Left colon (tissue), 2 donors: ENCODE results near the gene GOLGA8K. TPM values are rescaled to one million over a fixed set of nuclear protein-coding genes. Genes with fewer than 3 reads are reported as not detected.
"Not testable (repeated sequence)": the region's sequence is repeated elsewhere in the genome, so short reads cannot be mapped to it uniquely, and the experiment has no call there.

ENCODE experiments used
- ATAC-seq: fragments of 200-7000 bp; cut with Tn5 transposase; one replicate; pipeline ENCODE4 v1.9.1; 2020; ENCODE audit warnings: mild to moderate bottlenecking, moderate library complexity
- DNase-seq, 2 donors: peaks; one replicate each; pipeline ENCODE4 v3.0.0-alpha.2; 2020
- intact Hi-C, 2 donors: fragments of 100-400 bp; cut with DNase I in 1 of 2; cut with micrococcal nuclease in 1 of 2; formaldehyde crosslinking; loops; one replicate each; pipeline versions ENCODE4 v1.11.2 to v1.14.0; 2022; cut with DNase I, micrococcal nuclease
- total RNA-seq, 2 donors: library from RNA; stranded (reverse); fragmentation: NEBNext Ultra II Directional; extraction: Animal tissue kit (Norgen Biotek cat#: 25700); gene quantifications; one replicate each; pipeline ENCODE4 v1.2.1, GENCODE V29; 2021
- donor health status: DM: no; HTN: no; CAD: no.
- donor health status: DM: yes; HTN: yes; CAD: no.

GOLGA8K gene
- total RNA-seq, 2 donors from 2014 or later: not detected

DNA sequence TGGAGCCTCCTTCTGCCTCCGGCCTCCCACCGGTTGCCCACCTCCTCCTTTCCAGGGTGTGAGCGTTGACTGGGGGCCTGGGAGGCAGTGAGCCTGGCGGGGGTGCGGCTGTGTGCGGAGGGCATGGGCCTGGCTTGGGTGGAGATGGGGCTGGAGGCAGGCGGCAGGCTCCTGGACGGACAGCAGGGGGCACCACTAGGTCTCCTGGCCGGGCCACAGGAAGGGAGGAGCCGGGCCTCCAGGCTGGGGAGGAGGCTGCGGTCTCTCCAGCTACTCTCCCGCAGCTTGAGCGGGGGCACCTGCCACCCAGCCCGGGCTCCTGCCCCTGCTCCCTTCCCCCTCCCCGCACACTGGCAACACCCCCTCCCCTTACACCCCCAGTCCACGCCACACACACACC lies 38.1 kb downstream of the GOLGA8K start:
- intact Hi-C loops: not testable (repeated sequence)
- peak in 1 of 2 donors; percentile 15 for DNase-seq
- ATAC-seq: peak; percentile 69

DNA sequence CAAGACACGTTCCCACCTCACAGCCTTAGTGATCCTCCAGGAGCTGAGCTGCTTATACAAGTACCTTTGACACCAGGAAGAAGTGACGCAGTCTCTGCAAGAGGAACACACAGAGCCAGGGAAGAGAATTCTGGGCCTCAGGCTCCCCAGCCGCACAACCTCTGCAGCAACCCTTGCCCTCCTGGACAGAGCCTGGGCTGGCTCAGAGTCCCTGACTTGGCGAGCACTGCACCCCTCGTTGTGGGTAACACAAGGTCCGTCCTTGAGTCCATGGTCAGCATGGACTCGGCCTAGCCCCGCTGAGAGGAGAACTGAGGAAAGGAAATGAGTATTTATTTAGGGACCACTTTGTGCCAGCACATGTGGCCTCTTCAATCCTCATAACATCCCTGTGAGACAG lies 39.6 kb downstream of the GOLGA8K start:
- intact Hi-C loops, DNase-seq, ATAC-seq: not testable (repeated sequence)

DNA sequence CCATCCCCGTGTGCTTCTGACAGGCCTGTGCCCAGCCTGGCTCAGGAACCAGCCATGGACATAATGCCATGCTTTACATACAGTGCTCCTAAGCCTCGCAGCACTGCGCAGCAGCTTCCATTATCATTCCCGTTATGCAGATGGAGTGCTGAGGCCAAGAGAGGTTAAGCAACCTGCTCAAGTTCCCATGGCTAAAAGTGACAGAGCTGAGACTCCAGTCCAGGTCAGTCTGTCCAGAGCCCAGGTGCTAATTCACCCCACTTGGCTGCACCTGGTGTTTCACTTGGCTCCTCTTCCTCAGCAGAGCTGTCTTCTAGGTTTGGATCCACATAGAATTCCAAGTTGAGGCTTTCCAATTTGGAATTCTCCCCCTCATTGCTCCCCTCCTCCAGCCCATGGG lies 41.4 kb downstream of the GOLGA8K start:
- intact Hi-C loops, ATAC-seq, DNase-seq: not testable (repeated sequence)

DNA sequence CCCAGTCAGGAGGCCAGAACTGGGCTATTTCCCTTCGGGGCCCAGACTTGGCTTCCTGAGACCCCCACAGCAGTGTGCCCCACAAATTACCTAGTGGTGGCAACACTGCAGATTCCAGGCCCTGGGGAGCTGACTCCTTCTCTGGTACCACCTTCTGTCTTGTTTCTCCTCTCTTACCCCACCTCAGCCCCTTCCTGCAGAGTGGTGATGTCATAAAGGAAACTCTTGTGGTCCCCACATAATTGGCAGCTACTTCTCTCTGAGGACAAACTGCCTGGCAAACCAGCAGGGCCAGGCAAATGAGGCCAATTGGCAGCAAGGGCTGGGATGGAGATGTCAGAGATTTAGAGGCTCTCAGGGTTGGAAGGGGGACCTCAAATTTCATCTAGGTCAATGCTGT lies 44.6 kb downstream of the GOLGA8K start:
- ATAC-seq, DNase-seq, intact Hi-C loops: not testable (repeated sequence)

DNA sequence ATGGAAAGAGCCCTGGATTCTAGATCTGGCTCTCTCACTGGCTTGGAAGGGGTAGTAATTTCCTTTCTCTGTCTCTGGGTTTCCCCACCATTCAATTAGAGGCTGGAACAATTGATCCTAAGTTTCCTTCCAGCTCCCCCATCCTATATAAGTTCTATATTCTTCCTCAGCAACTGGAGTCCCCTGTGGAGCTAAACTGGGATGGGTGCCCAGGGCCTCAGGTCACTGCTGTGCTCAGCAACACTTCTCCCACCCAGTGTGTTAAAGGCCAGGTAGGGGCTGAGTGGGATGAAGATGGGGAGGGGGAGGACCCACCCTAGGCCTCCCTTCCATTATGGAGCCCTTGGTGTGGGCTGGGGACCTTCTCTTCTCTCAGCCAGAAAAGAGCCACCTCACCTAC lies 46.2 kb downstream of the GOLGA8K start:
- DNase-seq, intact Hi-C loops, ATAC-seq: not testable (repeated sequence)

DNA sequence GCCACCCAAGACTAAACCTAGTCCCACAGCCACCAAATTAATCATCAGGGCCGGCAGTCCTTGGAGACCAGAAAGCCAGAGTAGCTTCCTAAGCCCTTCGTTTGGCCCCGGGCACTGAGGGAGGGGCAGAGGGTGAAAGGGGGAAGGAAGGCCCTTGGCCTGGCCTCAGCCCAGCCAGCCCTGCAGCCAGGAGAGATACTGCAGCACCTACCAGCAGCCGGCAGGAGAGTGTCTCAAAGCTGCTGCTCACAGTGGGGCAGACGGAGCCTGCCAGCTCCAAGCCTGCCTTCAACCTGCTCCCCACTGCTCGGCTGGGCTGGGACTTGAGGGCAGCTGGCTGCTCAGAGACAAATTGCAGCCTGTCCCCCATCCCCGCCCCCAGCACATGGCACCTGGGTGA lies 50.3 kb downstream of the GOLGA8K start:
- ATAC-seq, intact Hi-C loops, DNase-seq: not testable (repeated sequence)

DNA sequence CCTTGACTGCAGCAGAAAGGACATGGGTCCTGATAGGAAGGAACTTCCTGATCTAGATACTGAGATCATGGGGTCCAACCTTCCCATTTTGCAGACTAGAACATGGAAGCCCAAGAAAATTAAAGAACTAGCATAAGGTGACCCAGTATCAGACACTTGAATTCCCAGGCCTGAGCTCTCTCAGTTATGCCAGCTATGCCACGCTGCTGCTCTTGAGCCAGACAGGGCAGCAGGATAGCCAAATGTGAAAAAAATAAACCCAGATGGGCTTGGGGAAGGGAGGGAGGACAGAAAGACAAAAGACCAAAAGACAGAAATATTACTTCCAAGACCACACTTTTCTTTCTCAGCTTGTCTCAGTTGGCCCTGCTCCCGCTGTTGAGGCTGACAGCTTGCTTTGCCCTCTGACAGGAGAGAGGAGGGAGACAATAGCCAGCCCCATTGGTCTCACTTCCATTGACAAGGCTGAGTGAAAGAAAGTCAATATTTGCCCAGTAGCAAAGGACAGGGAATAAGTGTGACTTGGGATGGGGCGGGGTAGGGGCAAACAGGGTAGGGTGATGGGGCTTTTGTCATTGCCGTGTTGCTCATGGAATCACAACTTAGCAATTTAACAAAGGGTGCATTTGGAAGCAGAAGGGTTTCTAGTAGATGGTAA lies 52.4 kb downstream of the GOLGA8K start:
- ATAC-seq: peak; percentile 48
- DNase-seq, intact Hi-C loops: not testable (repeated sequence)

DNA sequence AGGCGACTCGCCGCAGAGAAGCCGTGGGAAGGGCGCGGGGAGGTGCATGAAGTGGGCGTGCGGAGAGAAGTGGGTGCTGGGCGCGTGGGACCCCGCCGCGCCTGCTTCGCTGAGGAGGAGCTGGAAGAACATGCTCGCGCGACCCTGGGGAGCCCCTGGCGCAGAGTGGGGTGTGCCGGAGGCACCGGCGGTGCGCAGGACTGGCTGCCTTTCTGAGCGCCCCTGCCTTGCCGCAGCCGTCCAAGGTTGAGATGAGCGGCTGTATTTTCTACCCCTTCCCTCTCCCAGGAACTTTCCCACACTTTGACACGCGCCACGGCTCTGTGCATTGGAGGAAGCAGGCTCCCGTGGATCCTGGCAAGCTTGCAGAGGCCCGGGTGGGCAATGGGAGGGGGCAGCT lies 56.1 kb downstream of the GOLGA8K start:
- ATAC-seq, intact Hi-C loops, DNase-seq: not testable (repeated sequence)

DNA sequence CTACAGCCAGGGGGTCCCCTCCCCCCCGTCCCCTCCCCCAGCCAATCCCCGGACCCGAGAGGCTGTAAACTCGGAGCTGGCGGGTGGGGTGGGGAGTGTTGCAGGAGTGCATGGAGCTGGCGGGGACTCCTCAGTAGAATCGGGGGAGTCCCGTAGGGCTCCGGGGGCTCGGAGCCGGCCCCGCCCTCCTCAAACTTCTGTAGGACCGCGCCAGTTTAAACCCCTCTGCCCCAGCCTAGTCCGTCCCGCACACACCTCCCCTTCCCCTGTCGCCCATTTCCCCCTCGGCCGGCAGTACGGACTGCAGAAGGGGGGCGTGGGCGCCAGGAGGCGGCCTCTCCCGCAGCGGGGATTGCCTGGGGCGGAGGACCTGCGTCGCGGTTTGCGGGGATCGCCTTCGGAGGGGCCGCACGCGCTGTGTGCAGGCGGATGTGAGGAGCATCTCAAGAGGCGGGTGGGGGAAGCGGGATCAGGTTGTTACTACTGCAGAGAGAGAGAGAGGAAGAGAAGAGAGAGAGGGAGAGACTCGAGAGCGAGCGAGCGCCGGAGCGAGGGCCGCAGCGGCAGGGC lies 57.0 kb downstream of the GOLGA8K start:
- DNase-seq, ATAC-seq, intact Hi-C loops: not testable (repeated sequence)

DNA sequence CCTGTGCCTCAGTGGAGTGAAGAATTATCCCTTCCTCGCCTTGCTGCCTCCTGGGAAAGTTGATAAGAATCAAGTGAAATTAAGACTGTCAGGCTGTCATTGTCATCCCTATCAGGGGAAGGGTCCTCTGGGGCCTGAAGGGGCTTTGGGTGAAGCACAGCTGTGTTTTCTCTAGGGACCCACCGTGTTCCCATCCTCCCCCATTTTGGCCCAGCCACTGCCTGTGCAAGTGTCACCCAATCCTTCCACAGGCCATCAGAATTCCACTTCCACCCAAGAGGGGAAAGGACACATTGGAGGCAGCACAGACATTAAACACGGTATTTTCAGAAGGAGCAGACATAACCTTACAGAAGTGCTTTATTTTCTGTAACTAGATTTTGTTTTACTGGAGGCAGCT lies 59.2 kb downstream of the GOLGA8K start:
- DNase-seq, intact Hi-C loops, ATAC-seq: not testable (repeated sequence)

Other genes starting within 250 kb of the GOLGA8K start
- gene GOLGA8O, start 52.3 kb upstream of the GOLGA8K start, total RNA-seq: under 1 TPM; 0.39 to 0.85 TPM
- gene GOLGA8N, start 190.2 kb upstream of the GOLGA8K start, total RNA-seq: 1 to 10 TPM; 2.9 to 3.9 TPM
- gene ARHGAP11A, start 212.2 kb upstream of the GOLGA8K start, total RNA-seq: 10 to 100 TPM in 1 of 2 donors, 1 to 10 TPM in 1; 6.4 to 15.5 TPM
- gene SCG5, start 238.4 kb upstream of the GOLGA8K start, total RNA-seq: 1 to 10 TPM; 4.9 to 9.5 TPM